K562 (cell line): ENCODE measurements around the gene AGFG1. TPM values are rescaled to one million over a fixed set of nuclear protein-coding genes. Genes with fewer than 3 reads are reported as not detected.

Source experiments
- DIDO1 ChIP-seq: fragments of 450-650 bp; IDR thresholded peaks from 2 replicates; pipeline ENCODE4 v1.6.1; 2016; ENCODE audit warnings: low read depth, missing biosample characterization, missing genetic modification characterization
- KAT2B ChIP-seq: IDR thresholded peaks from one replicate; pipeline ENCODE4 v1.6.1; 2012; ENCODE audit warnings: low read depth, mild to moderate bottlenecking, control low read depth, inconsistent platforms, low read length, moderate library complexity
- PHB ChIP-seq: fragments of 250-450 bp; sonication (Bioruptor Pico); IDR thresholded peaks from 2 replicates; pipeline ENCODE4 v1.5.0; 2021
- RCOR1 ChIP-seq, 2 experiments: IDR thresholded peaks; 2 replicates each; pipeline ENCODE4 v1.6.1; 2012; ENCODE audit warnings: low read depth in 2 of 2, low read length in 2 of 2, borderline replicate concordance in 1 of 2, improper control_type of control experiment in 1 of 2
- SMARCA5 ChIP-seq: fragments of 450-650 bp; IDR thresholded peaks from 2 replicates; pipeline ENCODE4 v1.6.1; 2016
- THAP7 ChIP-seq: fragments of 250-450 bp; sonication (Bioruptor Pico); IDR thresholded peaks from 2 replicates; pipeline ENCODE4 v1.5.0; 2021
- UBTF ChIP-seq, 2 experiments: IDR thresholded peaks; 2 replicates each; pipeline ENCODE4 v1.6.1; 2012; ENCODE audit warnings: improper control_type of control experiment in 2 of 2, low read depth in 2 of 2, low read length in 2 of 2, borderline replicate concordance in 1 of 2
- ZBED1 ChIP-seq: IDR thresholded peaks from 2 replicates; pipeline ENCODE4 v1.6.1; 2014
- ZKSCAN8 ChIP-seq: fragments of 200-800 bp; sonication (Bioruptor generic); IDR thresholded peaks from 2 replicates; pipeline ENCODE4 v1.6.1; 2016; ENCODE audit warnings: missing genetic modification characterization, missing compliant biosample characterization
- ZNF518B ChIP-seq: fragments of 250-450 bp; sonication (Bioruptor Pico); IDR thresholded peaks from 2 replicates; pipeline ENCODE4 v1.5.0; 2021; ENCODE audit warnings: mild to moderate bottlenecking, moderate library complexity
- polyA plus RNA-seq, 8 experiments: library from polyadenylated mRNA; depleted of rRNA in 4 of 8; stranded (reverse) in 5 of 8; unstranded in 3 of 8; fragments of >200 nt; fragmentation: Nextera tagmentation in 2 of 8; fragmentation: Illumina TruSeq in 1 of 8; extraction: Ambion mirVana in 2 of 8; extraction: Trizol in 1 of 8; gene quantifications; 2 replicates each; pipeline versions ENCODE4 v1.2.1 to v1.2.3, GENCODE V29; 2011 to 2014; ENCODE audit warnings: inconsistent platforms in 1 of 8, missing spikeins in 1 of 8
- total RNA-seq, 7 experiments: library from RNA; depleted of rRNA in 6 of 7; stranded (reverse); fragments of >200 nt in 6 of 7; fragmentation: Illumina TruSeq in 2 of 7; extraction: Trizol in 2 of 7; gene quantifications; 2 replicates each; pipeline versions ENCODE4 v1.2.1 to v1.2.3, GENCODE V29; 2011 to 2021; ENCODE audit warnings: low replicate concordance in 1 of 7

The AGFG1 gene
- total and polyA plus RNA-seq, 9 of the 15 experiments (the other 6 are each of a cell fraction or from before 2014, with no cell fraction given), result 11.2 to 97.5 (median 36.0) TPM

- TF ChIP-seq ZNF518B (no peak), ZKSCAN8 (CRISPR knock-in tag) (no peak), KAT2B (no peak), DIDO1 (no peak), UBTF (IDR thresholded peaks at IDR 0.05; ENCODE audit: borderline replicate concordance in 1 of 2, low read depth in 2 of 2, low read length in 2 of 2) (no peak), SMARCA5 (no peak), RCOR1 (IDR thresholded peaks at IDR 0.05; ENCODE audit: borderline replicate concordance in 1 of 2, low read depth in 2 of 2, low read length in 2 of 2) (no peak), THAP7 (CRISPR knock-in tag) (no peak), ZBED1 (no peak), PHB (CRISPR knock-in tag) (no peak)
Measured at GRCh38 chr2:227428731-227429285, 43.1 kb upstream of the AGFG1 start (continued).
